GM18520 (cell line): ENCODE data around the gene DPCD.

Source experiments
- ATAC-seq: cut with Tn5 transposase; IDR thresholded peaks from one replicate; pipeline ENCODE4 v1.9.1; 2021; ENCODE audit not compliant: unreplicated experiment

The DPCD gene

GRCh38 chr10:101567165-101568006, 20.7 kb upstream of the DPCD start:
- ATAC-seq, result no peak

GRCh38 chr10:101568054-101568745, 19.9 kb upstream of the DPCD start:
- no peak for ATAC-seq

- ATAC-seq, result no peak
Observed at GRCh38 chr10:101569323-101569621, 18.8 kb upstream of the DPCD start.

- peak; percentile 54 for ATAC-seq
Observed at GRCh38 chr10:101569622-101570427, 18.3 kb upstream of the DPCD start.

GRCh38 chr10:101570428-101571270, 17.5 kb upstream of the DPCD start:
- ATAC-seq, result no peak

GRCh38 chr10:101571271-101571925, 16.7 kb upstream of the DPCD start:
- no peak for ATAC-seq

- no peak for ATAC-seq
Observed at GRCh38 chr10:101572126-101572525, 16.0 kb upstream of the DPCD start.

GRCh38 chr10:101572785-101573184, 15.3 kb upstream of the DPCD start:
- ATAC-seq, result no peak

GRCh38 chr10:101573885-101574753, 14.0 kb upstream of the DPCD start:
- ATAC-seq, result no peak

- ATAC-seq, result no peak
Observed at GRCh38 chr10:101575091-101575490, 13.0 kb upstream of the DPCD start.

GRCh38 chr10:101575580-101576210, 12.4 kb upstream of the DPCD start:
- ATAC-seq, result no peak

- no peak for ATAC-seq
Observed at GRCh38 chr10:101576211-101576863, 11.8 kb upstream of the DPCD start.

- no peak for ATAC-seq
Observed at GRCh38 chr10:101577121-101577871, 10.8 kb upstream of the DPCD start.

- ATAC-seq, result no peak
Observed at GRCh38 chr10:101578192-101578591, 9.9 kb upstream of the DPCD start.

GRCh38 chr10:101578803-101579515, 9.2 kb upstream of the DPCD start:
- ATAC-seq, result no peak

GRCh38 chr10:101579516-101579870, 8.6 kb upstream of the DPCD start:
- ATAC-seq, result no peak
